Measurements from ENCODE around the gene CCDC8. TPM values are rescaled to one million over a fixed set of nuclear protein-coding genes. Genes with fewer than 3 reads are reported as not detected.

Gene CCDC8
- polyA plus RNA-seq, 1 of the 3 experiments (the other 2 are of a cell fraction), result 0.03 TPM

GRCh38 chr19:46461537-46461936 is 48.2 kb upstream of the CCDC8 start:
- no peak overlapping the region for H3K4me2 ChIP-seq
- H3F3A ChIP-seq (replicated peaks; ENCODE audit: insufficient read depth), result peaks cover 13% of the 10 kb centered on the region
- H3K4me1 ChIP-seq (ENCODE audit: control insufficient read depth in 1 of 2, insufficient read depth in 2 of 2, low read depth in 1 of 2, low read length in 1 of 2), result peaks cover 0 to 4% of the 10 kb centered on the region in 2 experiments; a peak in 2 of 4 replicates
- TF ChIP-seq IRF3 (IDR thresholded peaks at IDR 0.05; ENCODE audit: low read depth, low read length) (no peak), USF2 (IDR thresholded peaks at IDR 0.05; ENCODE audit: borderline replicate concordance, low read depth, low read length) (no peak), RXRA (IDR thresholded peaks at IDR 0.05; ENCODE audit: borderline replicate concordance, low read depth) (no peak), YY1 (IDR thresholded peaks at IDR 0.05; ENCODE audit: low read depth) (no peak), SIN3A (IDR thresholded peaks at IDR 0.05; ENCODE audit: borderline replicate concordance, low read depth, low read length) (no peak), JUND (IDR thresholded peaks at IDR 0.05) (no peak), USF1 (IDR thresholded peaks at IDR 0.05; ENCODE audit: borderline replicate concordance, low read depth) (no peak), TEAD4 (IDR thresholded peaks at IDR 0.05; ENCODE audit: borderline replicate concordance, insufficient read depth) (no peak), MEF2A (IDR thresholded peaks at IDR 0.05; ENCODE audit: borderline replicate concordance, low read depth) (no peak), NFIC (IDR thresholded peaks at IDR 0.05; ENCODE audit: borderline replicate concordance) (peak; percentile 37; the same call in 1 of the 2 replicates), RFX5 (IDR thresholded peaks at IDR 0.05; ENCODE audit: low read length) (no peak), NRF1 (IDR thresholded peaks at IDR 0.05; ENCODE audit: low read depth, low read length) (no peak), FOSL2 (IDR thresholded peaks at IDR 0.05; ENCODE audit: borderline replicate concordance, low read depth) (no peak), PBX3 (IDR thresholded peaks at IDR 0.05) (peak; percentile 64; the same call in 1 of the 2 replicates), TCF12 (IDR thresholded peaks at IDR 0.05) (peak; percentile 63; the same call in 1 of the 2 replicates), REST (IDR thresholded peaks at IDR 0.05; ENCODE audit: low read depth, low read length) (no peak)
- CTCF ChIA-PET, result interaction anchor here (0.9 to 2.3 kb wide), 5 partner anchors 9 to 66 kb away, joined by 3 to 9 read pairs (median 5); no protein-coding TSS in a partner anchor
- no peak overlapping the region for H2AFZ ChIP-seq (ENCODE audit: low read depth)
- H3K27ac ChIP-seq (ENCODE audit: low read depth in 2 of 2, low read length in 1 of 2), result no peak overlapping the region
- H3K9me3 ChIP-seq, result no peaks in the 10 kb centered on the region
- no peak for DNase-seq
- no peaks in the 10 kb centered on the region for H4K20me1 ChIP-seq (ENCODE audit: insufficient read depth)
- no peaks in the 10 kb centered on the region for H3K36me3 ChIP-seq (replicated peaks in 1 of 2; ENCODE audit: control insufficient read depth in 1 of 2, insufficient read depth in 2 of 2, low read length in 1 of 2)
- no peaks in the 10 kb centered on the region for H3K9me2 ChIP-seq
- POLR2A ChIA-PET, result no interaction called here
- 89% methylated on average over 2 of the region's 2 CpGs for WGBS (ENCODE audit: low lambda C conversion rate)
- H3K4me3 ChIP-seq (ENCODE audit: low read depth in 2 of 2, low read length in 1 of 2), result no peak overlapping the region
- no peaks in the 10 kb centered on the region for H3K27me3 ChIP-seq (ENCODE audit: insufficient read depth)
- no peak overlapping the region for H3K9ac ChIP-seq
- H3K79me2 ChIP-seq (ENCODE audit: insufficient read depth), result no peaks in the 10 kb centered on the region

All from SK-N-SH (cell line).